Osteocyte (in vitro differentiated cells): ENCODE data around the gene RUNX2. TPM values are rescaled to one million over a fixed set of nuclear protein-coding genes. Genes with fewer than 3 reads are reported as not detected.

ENCODE experiments used
- DNase-seq: peaks from one replicate; pipeline ENCODE4 v3.0.0; 2021; ENCODE audit warnings: mixed read lengths; ENCODE audit not compliant: unreplicated experiment; ENCODE audit errors: extremely low spot score
- H3K27ac Mint-ChIP-seq: one replicate; pipeline ENCODE4 v1.8.0; 2021; ENCODE audit warnings: mild to moderate bottlenecking, mixed read lengths; ENCODE audit not compliant: unreplicated experiment
- H3K27me3 Mint-ChIP-seq: one replicate; pipeline ENCODE4 v1.8.0; 2021; ENCODE audit warnings: mixed read lengths; ENCODE audit not compliant: unreplicated experiment
- H3K36me3 Mint-ChIP-seq: one replicate; pipeline ENCODE4 v1.8.0; 2021; ENCODE audit warnings: mixed read lengths; ENCODE audit not compliant: unreplicated experiment
- H3K4me1 Mint-ChIP-seq: one replicate; pipeline ENCODE4 v1.8.0; 2021; ENCODE audit warnings: mixed read lengths; ENCODE audit not compliant: unreplicated experiment
- H3K4me3 Mint-ChIP-seq: one replicate; pipeline ENCODE4 v1.8.0; 2021; ENCODE audit warnings: mild to moderate bottlenecking, moderate library complexity, mixed read lengths; ENCODE audit not compliant: unreplicated experiment
- H3K9me3 Mint-ChIP-seq: one replicate; pipeline ENCODE4 v1.8.0; 2021; ENCODE audit warnings: mixed read lengths; ENCODE audit not compliant: unreplicated experiment
- CTCF ChIP-seq: fragments of 200-600 bp; sonication (generic); IDR thresholded peaks from 2 replicates; pipeline ENCODE4 v1.5.0; 2021; ENCODE audit warnings: antibody characterized with exemption, mild to moderate bottlenecking, moderate library complexity
- total RNA-seq: library from RNA; stranded (reverse); gene quantifications from 2 replicates; pipeline ENCODE4 v1.2.1, GENCODE V29; 2021

The RUNX2 gene
- total RNA-seq, 1 donor from 2014 or later: 28.1 TPM

DNA sequence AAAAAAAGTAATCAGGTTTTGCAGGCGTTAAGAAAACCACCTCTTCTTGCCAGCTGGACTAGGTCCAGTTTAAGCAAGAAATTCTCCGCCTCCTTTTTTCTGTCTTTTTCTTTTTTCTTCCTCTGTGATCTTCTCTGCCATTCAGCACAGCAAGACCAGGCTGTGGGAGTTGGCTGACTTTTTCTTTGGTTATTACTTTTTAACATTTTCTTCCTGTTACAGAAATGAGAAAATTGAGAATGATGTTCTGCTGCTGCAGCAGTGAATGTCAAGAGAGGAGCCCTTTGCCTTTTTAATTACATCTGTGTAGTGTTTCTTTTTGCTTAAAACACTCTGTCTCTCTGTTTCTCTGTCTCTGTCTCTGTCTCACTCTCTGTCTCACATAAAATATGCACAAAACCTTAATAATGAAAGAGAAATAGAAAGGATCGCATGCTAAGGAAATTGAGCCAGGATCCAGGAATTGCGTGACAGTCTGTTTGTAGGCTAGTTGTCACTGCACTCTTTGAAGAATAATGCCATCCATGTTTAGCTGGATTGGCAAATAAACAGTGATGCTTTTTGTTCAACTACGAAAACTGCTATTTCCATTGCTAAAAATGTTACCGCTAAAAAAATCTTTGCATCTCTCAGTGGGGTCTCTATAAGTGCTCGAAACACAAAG, 152.8 kb downstream of the RUNX2 start:
- Mint-ChIP-seq H3K9me3 (no peaks in the 10 kb centered on the region), H3K36me3 (peaks cover 8% of the 10 kb centered on the region), H3K4me3 (peak overlapping the region; percentile 45), H3K4me1 (peaks cover 58% of the 10 kb centered on the region), H3K27ac (peak overlapping the region; percentile 79), H3K27me3 (no peaks in the 10 kb centered on the region)
- DNase-seq: no peak
- no peak for TF ChIP-seq CTCF

DNA sequence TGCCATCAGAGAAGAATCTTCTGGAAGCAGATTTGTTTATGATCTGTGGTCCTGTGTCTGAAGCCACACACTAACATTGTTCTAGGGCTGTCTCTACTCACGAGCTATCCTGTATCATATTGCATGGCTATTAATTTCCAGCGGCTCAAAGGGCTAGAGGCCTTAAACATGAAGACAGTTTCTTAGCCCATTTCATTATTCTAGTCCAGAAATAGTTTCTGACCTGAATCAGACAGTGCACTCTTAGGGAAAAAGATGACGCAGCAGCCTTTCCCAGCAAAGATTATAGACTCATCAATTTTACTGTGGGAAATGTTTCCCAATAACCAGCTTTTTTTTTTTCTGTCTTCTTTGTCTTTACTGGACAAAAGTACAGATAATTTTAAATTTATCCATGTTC, 154.9 kb downstream of the RUNX2 start:
- H3K4me1 Mint-ChIP-seq: peaks cover 64% of the 10 kb centered on the region
- H3K27ac Mint-ChIP-seq: peak overlapping the region; percentile 86
- no peak overlapping the region for H3K4me3 Mint-ChIP-seq
- peaks cover 4% of the 10 kb centered on the region for H3K36me3 Mint-ChIP-seq
- no peaks in the 10 kb centered on the region for H3K9me3 Mint-ChIP-seq
- TF ChIP-seq CTCF: no peak
- DNase-seq: no peak
- no peaks in the 10 kb centered on the region for H3K27me3 Mint-ChIP-seq

- peaks cover 65% of the 10 kb centered on the region for H3K4me1 Mint-ChIP-seq
- H3K27me3 Mint-ChIP-seq: no peaks in the 10 kb centered on the region
- no peak for DNase-seq
- no peaks in the 10 kb centered on the region for H3K9me3 Mint-ChIP-seq
- H3K36me3 Mint-ChIP-seq: peaks cover 4% of the 10 kb centered on the region
- peak overlapping the region; percentile 86 for H3K27ac Mint-ChIP-seq
- no peak overlapping the region for H3K4me3 Mint-ChIP-seq
- no peak for TF ChIP-seq CTCF
Measured at GRCh38 chr6:45483501-45483900, 155.4 kb downstream of the RUNX2 start.

- Mint-ChIP-seq H3K36me3 (peaks cover 5% of the 10 kb centered on the region), H3K4me1 (peaks cover 72% of the 10 kb centered on the region), H3K4me3 (no peak overlapping the region), H3K27ac (peak overlapping the region; percentile 37), H3K9me3 (no peaks in the 10 kb centered on the region), H3K27me3 (no peaks in the 10 kb centered on the region)
- DNase-seq: no peak
- no peak for TF ChIP-seq CTCF
Measured at GRCh38 chr6:45486736-45487135, 158.6 kb downstream of the RUNX2 start.

DNA sequence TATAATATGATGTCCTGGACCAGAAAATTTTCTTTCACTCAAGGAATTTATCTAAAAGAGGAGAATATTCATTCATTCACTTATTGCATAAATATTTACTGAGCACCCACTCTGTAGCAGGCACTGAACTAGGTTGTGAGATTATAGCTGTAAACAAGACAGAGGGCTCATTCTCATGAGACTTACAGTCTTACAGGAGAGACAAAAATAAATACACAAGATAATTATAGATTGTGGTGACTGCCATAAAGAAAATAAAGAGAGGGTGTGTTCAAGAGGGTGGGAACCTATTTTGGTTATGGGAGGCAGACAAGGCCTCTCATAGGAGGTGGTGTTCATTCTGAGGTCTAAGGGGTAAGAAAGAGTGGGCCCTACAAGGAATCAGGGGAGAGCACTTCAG, 159.5 kb downstream of the RUNX2 start:
- Mint-ChIP-seq H3K9me3 (no peaks in the 10 kb centered on the region), H3K4me3 (no peak overlapping the region), H3K27me3 (no peaks in the 10 kb centered on the region), H3K27ac (peak overlapping the region; percentile 44), H3K4me1 (peaks cover 69% of the 10 kb centered on the region), H3K36me3 (peaks cover 5% of the 10 kb centered on the region)
- no peak for TF ChIP-seq CTCF
- DNase-seq: no peak
